ENCODE data around the gene RNF144A.

GRCh38 chr2:6924101-6924923 lies 7.1 kb downstream of the RNF144A start:
- TF ChIP-seq CTCF (IDR thresholded peaks at IDR 0.05; ENCODE audit: poor library complexity) (no peak), EZH2 (IDR thresholded peaks at IDR 0.05; ENCODE audit: borderline replicate concordance) (no peak)
